HG03066 (cell line): ENCODE measurements around the gene CIITA.
"Not testable (repeated sequence)": the region's sequence is repeated elsewhere in the genome, so short reads cannot be mapped to it uniquely, and the experiment has no call there.

Experiments
- ATAC-seq: cut with Tn5 transposase; IDR thresholded peaks from one replicate; pipeline ENCODE4 v1.9.1; 2021; ENCODE audit warnings: low read depth; ENCODE audit not compliant: unreplicated experiment

The CIITA gene, protein sequence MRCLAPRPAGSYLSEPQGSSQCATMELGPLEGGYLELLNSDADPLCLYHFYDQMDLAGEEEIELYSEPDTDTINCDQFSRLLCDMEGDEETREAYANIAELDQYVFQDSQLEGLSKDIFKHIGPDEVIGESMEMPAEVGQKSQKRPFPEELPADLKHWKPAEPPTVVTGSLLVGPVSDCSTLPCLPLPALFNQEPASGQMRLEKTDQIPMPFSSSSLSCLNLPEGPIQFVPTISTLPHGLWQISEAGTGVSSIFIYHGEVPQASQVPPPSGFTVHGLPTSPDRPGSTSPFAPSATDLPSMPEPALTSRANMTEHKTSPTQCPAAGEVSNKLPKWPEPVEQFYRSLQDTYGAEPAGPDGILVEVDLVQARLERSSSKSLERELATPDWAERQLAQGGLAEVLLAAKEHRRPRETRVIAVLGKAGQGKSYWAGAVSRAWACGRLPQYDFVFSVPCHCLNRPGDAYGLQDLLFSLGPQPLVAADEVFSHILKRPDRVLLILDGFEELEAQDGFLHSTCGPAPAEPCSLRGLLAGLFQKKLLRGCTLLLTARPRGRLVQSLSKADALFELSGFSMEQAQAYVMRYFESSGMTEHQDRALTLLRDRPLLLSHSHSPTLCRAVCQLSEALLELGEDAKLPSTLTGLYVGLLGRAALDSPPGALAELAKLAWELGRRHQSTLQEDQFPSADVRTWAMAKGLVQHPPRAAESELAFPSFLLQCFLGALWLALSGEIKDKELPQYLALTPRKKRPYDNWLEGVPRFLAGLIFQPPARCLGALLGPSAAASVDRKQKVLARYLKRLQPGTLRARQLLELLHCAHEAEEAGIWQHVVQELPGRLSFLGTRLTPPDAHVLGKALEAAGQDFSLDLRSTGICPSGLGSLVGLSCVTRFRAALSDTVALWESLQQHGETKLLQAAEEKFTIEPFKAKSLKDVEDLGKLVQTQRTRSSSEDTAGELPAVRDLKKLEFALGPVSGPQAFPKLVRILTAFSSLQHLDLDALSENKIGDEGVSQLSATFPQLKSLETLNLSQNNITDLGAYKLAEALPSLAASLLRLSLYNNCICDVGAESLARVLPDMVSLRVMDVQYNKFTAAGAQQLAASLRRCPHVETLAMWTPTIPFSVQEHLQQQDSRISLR

DNA sequence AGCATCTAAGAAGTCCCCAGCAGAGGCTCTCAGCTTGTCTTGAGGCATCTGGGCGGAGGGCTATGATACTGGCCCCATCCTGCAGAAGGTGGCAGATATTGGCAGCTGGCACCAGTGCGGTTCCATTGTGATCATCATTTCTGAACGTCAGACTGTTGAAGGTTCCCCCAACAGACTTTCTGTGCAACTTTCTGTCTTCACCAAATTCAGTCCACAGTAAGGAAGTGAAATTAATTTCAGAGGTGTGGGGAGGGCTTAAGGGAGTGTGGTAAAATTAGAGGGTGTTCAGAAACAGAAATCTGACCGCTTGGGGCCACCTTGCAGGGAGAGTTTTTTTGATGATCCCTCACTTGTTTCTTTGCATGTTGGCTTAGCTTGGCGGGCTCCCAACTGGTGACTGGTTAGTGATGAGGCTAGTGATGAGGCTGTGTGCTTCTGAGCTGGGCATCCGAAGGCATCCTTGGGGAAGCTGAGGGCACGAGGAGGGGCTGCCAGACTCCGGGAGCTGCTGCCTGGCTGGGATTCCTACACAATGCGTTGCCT is at the start of gene CIITA:
Gene CIITA (plus strand): TSS at position 404 of the 543 bp plus-strand sequence. CDS start 129 bp downstream, at position 533.
- ATAC-seq = peak; percentile 47

DNA sequence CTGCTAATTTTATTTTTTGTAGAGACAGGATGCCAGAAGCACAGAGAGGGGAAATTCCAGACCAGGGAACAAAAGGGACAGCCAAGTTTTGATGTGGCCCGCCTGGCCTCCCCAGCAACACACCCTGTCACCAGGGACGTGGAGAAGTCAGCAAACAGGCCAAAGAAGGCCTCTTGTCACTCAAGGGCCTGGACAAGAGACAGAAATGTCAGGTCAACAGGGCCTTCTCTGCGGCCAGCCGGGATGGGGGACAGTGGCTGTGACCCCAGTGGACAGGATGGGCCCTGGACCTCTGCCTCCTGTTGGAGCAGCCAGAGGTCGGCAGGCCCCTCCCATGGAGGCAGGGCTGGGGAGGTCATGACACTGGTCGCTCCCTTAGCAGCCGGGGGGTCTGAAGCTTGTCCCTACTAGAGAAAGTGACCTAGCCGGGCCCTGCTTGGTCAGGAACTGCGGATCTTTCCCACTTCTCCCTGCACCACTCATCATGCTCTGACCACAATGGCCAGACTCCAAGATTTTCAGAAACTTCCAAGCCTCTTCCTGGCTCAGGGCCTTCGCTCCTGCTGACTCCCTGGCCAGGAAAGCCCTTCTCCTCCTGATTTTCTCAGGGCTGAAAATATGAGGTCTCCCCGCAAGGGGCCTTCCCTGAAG is 49.2 kb upstream of the CIITA start:
- no peak for ATAC-seq

DNA sequence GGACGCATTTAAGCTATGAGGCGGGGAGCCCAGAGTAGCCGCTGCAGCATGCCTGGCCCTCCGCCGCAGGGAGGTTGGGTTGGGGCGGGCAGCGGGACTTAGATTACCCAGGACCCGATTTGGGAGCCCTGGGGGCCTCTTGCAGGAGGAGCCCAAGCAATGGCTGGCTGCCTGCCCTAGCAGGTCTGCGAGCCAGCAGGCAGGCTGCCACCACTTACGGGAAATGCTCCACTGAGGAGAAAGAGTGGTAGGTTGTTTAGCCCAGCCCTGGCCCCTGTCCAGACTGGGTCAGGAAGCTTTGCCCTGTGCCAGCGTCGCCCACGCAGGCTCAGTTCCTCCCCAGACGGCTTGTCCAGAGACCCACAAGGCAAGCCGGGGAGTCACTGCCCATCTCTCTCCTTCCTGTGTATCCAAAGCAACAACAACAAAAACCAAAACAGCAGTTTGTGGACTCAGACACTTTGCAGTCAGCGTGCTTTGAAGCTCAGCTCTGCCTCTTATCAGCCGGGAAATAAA is 48.1 kb upstream of the CIITA start:
- ATAC-seq = no peak

DNA sequence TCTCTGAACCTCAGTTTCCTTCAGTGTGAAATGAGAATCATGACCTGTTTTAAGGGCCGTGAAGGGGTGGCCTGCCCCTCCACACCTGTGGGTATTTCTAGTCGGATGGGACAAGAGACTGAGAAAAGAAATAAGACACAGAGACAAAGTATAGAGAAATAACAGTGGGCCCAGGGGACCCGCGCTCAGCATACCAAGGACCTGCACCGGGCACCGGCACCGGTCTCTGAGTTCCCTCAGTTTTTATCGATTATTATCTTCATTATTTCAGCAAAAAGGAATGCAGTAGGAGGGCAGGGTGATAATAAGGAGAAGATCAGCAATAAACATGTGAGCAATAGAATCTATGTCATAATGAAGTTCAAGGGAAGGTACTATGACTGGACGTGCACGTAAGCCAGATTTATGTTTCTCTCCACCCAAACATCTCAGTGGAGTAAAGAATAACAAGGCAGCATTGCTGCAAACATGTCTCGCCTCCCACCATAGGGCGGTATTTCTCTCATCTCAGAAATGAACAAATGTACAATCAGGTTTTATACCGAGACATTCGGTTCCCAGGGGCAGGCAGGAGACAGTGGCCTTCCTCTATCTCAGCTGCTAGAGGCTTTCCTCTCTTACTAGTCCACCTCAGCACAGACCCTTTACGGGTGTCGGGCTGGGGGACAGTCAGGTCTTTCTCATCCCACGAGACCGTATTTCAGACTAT is 47.5 kb upstream of the CIITA start:
- ATAC-seq = not testable (repeated sequence)

DNA sequence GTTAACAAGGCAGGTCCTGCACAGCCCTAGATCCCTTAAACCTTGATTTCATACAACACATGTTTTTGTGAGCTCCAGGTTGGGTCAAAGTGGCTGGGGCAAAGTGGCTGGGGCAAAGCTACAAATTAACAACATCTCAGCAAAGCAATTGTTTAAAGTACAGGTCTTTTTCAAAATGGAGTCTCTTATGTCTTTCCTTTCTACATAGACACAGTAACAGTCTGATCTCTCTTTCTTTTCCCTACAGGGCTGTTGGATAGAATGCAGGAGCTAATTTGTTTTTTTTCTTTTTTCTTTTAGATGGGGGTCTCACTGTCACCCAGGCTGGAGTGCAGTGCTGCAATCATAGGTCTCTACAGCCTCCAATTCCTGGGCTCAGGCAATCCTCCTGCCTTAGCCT is 46.8 kb upstream of the CIITA start:
- not testable (repeated sequence) for ATAC-seq

DNA sequence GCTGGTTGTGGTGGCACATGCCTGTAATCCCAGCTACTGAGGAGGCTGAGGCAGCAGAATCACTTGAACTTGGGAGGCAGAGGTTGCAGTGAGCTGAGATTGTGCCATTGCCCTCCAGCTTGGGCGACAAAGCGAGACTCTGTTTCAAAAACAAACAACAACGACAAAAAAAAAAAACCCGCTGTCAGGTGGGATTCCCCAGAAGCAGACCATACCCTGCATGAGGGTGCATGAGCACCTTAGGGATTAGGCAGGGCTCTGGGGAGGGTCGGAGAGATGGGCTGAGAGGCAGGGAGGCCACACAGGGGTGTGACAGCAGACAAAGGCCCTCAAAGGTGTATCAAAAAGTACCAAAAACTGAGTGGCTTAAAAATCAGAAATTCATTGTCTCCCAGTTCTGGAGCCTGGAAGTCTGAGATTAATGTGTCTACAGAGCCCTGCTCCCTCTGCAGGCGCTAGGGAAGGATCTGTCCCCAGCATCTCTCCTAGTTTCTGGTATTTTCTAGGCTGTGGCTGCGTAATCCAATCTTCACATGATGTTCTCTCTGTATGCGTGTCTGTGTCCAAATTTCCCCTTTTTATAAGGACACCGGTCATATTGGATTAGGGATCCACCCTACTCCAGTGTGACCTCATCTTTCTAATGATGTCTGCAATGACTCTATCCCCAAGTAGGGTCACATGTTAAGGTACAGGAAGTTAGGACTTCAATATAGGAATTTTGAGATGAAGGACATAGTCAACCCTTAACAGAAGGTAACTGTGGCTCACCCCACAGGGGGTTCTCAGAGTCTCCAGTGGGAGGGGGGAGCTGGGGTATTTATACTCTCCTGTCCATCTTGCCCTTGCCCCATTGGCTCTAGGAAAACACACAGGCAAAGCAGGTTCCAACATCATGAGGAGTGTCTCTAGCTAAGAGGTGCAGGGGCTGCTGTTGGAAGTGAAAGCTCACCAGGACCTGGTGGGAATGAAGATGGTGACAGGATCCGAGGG is 44.8 kb upstream of the CIITA start:
- no peak for ATAC-seq

DNA sequence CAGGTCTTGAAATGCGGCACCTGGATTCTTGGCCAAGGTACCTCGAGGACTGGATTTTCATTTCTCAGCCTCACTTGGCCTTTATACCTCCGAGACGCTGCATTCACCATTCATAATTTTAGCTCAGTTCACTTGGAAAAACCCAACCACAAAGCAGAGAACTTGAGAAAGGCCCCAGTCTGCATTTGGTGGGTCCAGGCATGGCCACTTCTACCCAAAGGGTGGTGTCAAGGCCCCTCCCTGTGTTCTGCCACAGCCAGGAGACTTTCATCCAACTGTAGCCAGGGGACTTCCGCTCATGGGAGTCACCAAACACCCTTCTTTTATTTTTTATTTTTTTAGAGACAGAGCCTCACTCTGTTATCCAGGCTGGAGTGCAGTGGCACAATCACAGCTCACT is 43.7 kb upstream of the CIITA start:
- ATAC-seq = no peak

DNA sequence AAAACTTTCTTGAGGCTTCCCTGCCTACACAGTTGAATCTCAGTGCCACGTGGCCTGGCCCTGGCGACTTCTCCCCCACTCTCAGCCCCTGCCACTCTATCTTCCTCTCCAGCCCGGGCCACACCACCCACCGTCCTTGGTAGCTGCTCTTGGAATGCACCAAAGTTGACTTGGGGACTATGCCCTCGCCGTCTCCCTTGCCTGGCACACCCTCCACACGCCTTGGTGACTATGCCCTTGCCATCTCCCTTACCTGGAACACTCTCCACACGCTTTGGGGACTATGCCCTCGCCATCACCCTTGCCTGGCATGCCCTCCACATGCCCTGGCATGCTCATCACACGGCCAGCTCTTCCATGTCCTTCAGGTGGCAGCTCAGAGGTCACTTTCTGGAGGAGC is 42.9 kb upstream of the CIITA start:
- no peak for ATAC-seq

DNA sequence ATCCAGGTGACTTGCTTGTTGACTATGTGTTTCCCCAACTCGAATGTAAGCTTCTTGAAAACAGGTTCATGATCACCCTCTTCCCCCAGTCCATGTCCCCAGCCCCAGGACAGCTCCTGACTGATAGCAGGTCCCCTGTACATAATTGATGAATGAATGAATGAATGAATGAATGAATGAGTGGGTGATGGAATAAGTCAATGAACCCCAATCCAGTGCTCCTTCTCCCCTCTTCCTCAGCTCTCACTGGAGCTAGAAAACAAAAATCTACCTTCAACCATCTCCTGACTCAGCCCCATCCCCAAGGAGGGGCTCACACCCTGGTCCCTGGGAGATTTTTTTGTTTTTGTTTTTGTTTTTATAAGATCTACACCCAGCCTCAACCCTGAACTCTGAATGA is 42.2 kb upstream of the CIITA start:
- ATAC-seq = no peak

DNA sequence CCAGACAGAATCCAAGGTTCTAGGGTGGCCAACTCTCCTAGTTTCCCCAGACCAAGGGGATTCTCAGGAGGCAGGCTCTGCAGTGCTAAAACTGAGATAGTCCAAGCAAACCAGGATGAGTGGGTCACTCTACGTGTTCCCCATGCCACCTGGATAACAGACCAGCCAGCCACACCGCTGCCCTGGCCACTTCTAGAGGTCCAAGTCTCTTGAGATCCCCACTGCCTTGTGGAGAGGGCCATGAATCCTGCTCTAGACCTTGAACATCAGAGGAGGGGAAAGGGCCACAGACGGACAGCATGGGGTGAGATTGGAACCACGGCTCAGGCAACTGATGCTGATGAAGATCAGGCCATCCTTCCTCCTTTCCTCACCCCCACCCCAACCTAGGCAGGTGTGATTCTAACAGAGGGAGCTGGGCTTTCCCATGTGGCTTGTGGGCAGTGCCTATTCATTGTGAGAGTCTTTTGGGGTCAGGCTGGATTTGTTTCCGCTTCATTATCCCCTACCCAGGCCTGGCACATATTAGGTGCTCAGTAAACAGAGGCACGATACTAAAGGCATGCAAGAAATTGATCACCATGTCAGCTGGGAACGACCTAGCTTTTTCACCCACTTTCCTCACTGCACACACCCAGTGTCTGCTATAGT is 41.6 kb upstream of the CIITA start:
- no peak for ATAC-seq

DNA sequence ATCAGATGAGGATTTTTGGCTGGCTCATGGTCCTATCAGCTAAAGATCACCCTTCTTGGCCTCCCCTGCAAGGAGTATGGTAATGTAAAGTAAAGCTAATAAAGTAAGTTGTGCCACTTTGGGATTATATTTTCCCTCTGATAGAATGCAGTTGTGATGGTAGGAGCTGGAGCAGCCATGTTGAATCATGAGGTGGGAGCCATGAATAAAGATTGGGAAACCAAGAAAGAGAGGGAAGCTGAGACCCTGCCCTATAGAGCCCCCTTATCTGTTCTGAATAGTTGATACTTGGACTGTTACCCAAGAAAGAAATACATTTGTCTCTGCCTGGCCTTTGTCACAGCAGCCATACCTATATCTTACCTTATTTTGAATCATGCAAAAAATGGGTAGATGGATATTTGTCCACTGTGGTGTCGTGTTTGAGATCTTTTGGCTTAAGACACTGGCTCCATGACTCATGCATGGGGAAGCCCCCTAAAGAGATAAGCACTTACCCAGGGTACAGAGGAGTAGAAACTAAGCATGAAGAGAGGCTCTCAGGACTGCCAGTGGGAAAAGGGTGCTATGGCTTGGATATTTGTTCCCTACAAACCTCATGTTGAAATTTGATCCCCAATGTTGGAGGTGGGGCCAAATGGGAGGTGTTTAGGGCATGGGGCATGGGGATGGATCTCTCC is 40.7 kb upstream of the CIITA start:
- no peak for ATAC-seq

DNA sequence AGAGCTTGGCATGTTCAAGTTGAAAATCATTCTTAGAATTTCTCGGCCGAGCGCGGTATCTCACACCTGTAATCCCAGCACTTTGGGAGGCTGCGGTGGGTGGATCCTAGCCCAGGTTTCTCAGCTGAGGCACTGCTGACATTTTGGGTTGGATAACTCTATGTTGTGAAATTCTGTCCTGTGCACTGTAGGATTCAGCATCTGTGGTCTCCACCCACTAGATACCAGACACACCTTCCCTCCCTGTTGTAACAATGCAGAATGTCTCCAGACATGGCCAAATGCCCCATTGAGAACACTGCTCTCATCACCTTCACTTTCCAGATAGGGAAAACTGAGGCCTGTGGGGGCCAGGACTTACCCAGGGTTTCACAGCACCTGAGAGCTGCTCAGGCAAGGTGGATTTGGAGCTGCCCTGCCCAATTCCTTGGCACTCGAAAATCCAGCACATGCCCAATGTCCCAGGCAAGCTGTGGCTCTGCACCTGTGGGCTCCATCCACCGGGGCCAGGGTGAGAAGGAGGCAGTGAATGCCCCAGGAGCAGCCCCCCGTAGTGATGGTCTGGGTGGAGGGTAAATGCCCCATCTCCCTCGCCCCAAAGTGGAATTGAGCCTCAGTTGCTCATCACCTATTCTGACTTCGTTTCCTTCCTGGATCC is 38.3 kb upstream of the CIITA start:
- ATAC-seq = no peak

DNA sequence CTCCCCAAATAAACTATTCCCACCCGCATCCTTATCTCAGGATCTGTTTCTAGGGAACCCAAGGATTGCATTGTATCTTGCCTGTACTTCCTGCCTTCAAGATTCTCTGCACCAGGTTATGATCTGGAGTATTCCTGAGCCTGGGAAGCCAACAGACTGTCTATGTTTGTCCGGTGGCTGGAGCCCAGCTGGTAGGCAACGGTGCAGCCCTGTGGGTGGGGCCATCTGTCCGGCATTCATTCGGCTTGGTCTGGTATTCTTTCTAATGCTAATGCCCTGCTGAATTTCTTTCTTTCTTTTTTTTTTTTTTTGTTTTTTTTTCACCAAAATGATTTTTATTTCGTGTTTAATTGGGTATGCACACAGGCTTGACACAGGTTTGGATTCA is 37.7 kb upstream of the CIITA start:
- ATAC-seq = no peak

DNA sequence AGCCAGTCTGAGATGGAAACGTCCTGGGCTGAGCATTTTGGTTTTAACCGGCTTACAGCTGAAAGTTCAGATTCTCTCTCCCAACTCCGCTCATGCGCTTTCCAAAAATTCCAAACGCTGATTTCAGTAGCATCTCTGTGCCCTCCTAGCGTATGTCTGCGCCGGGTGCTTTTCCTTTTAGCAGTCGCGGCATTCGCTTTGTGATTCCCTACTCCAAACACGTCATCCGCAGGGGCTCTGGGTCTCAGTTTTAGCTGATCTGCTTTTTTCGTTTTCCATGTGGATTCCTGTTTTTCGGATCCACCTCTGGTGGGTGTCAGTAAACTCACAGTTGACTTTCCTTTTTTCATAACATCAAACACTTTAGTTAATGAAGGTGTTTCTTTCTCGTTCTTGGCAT is 36.3 kb upstream of the CIITA start:
- no peak for ATAC-seq

DNA sequence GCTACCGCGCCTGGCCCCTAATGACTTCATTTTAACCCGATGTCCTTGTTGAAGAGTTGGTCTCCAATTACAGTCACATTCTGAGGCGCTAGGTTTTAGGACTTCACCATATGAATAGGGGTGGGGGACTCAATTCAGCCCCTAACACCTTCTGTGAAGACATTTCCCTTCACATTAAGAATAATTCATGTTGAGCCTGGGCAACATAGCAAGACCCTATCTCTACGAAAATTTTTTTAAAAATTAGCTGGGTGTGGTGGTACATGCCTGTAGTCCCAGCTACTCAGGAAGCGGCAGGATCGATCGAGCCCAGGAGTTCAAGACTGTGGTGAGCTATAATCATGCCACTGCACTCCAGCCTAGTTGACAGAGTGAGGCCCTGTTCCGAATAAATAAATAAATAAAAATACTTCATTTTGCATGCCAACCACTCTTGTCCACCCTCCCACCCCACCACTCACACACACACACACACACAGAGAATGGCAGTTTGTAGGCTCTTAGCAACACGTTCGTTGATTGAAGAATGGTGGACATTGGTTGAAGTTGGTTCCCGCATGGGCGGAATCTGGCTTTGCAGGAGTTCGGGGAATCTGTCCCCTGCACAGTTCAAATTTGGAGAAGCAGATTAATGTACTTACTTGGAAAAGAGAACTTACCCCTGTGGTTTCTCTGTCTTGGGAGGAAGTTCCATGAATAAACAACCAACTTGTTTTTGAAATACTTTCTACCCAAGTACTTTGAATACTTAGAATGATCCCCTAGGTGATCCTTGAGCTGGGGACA is 30.6 kb upstream of the CIITA start:
- ATAC-seq = no peak

DNA sequence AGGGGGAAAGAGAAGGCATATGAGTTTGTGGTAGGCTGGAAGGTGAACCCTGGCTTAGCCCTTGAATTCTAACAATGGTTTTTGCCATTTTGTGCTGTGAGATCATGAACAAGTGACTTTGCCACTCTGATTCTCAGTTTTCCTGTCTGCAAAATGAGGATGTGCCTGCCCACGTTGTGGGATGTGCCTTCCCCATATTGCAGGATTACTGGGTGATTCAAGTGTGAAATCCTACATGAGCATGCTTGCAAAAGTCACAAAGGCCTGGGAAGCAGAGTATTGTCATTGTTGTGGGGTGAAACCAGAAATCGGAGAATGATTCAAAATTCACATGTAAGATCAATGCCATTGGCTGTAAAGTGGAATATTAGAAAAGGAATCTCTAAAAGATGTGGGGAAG is 29.8 kb upstream of the CIITA start:
- no peak for ATAC-seq
